Measurements from ENCODE around the gene RNU11. TPM values are rescaled to one million over a fixed set of nuclear protein-coding genes. Genes with fewer than 3 reads are reported as not detected.
A peak's percentile ranks its signal among the peaks of the same experiment; 100 is the strongest.
"Not testable (repeated sequence)": the region's sequence is repeated elsewhere in the genome, so short reads cannot be mapped to it uniquely, and the experiment has no call there.

The RNU11 gene
- total RNA-seq, 1 experiment from 2014 or later: not detected

GRCh38 chr1:28648008-28648473, 359 bp upstream of the RNU11 start:
- Mint-ChIP-seq H3K27ac (ENCODE audit: low read depth, unreplicated experiment) (peak overlapping the region; percentile 100), H3K4me1 (ENCODE audit: insufficient read depth, unreplicated experiment) (peaks cover 25% of the 10 kb centered on the region), H3K27me3 (ENCODE audit: insufficient read depth, unreplicated experiment) (no peaks in the 10 kb centered on the region), H3K4me3 (ENCODE audit: unreplicated experiment) (peak overlapping the region; percentile 77), H3K36me3 (ENCODE audit: insufficient read depth, unreplicated experiment) (peaks cover 11% of the 10 kb centered on the region), H3K9me3 (ENCODE audit: unreplicated experiment) (no peaks in the 10 kb centered on the region)
- ChIA-PET POLR2A (interaction anchor here (0.6 to 3.8 kb wide), 26 partner anchors 17 to 464 kb away, joined by 3 to 74 read pairs (median 3); partner anchors contain the start of genes GMEB1 and YTHDF2), CTCF (interaction anchor here (0.7 to 0.9 kb wide), 2 partner anchors 18 to 117 kb away, joined by 3 to 5 read pairs; no protein-coding TSS in a partner anchor)
- intact Hi-C loops (cut with micrococcal nuclease): loop anchor here (1.0 to 10.0 kb wide), 4 partner anchors 88 to 537 kb away; partner anchors contain the start of genes SRSF4 and YTHDF2
- TF ChIP-seq, protein P1, sequence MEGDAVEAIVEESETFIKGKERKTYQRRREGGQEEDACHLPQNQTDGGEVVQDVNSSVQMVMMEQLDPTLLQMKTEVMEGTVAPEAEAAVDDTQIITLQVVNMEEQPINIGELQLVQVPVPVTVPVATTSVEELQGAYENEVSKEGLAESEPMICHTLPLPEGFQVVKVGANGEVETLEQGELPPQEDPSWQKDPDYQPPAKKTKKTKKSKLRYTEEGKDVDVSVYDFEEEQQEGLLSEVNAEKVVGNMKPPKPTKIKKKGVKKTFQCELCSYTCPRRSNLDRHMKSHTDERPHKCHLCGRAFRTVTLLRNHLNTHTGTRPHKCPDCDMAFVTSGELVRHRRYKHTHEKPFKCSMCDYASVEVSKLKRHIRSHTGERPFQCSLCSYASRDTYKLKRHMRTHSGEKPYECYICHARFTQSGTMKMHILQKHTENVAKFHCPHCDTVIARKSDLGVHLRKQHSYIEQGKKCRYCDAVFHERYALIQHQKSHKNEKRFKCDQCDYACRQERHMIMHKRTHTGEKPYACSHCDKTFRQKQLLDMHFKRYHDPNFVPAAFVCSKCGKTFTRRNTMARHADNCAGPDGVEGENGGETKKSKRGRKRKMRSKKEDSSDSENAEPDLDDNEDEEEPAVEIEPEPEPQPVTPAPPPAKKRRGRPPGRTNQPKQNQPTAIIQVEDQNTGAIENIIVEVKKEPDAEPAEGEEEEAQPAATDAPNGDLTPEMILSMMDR (IDR thresholded peaks at IDR 0.05; ENCODE audit: unreplicated experiment): no peak
- DNase-seq (ENCODE audit: unreplicated experiment): peak; percentile 90
- BruUV-seq (replicated peaks): no TSS peak

- not testable (repeated sequence) for H3K4me1 Mint-ChIP-seq (ENCODE audit: insufficient read depth, unreplicated experiment)
Measured at GRCh38 chr1:28653063-28653462, 4.7 kb downstream of the RNU11 start.

GRCh38 chr1:28653870-28654269, 5.5 kb downstream of the RNU11 start:
- intact Hi-C loops (cut with micrococcal nuclease); H3K4me1 Mint-ChIP-seq (ENCODE audit: insufficient read depth, unreplicated experiment); H3K9me3 Mint-ChIP-seq (ENCODE audit: unreplicated experiment); H3K4me3 Mint-ChIP-seq (ENCODE audit: unreplicated experiment); BruUV-seq (replicated peaks); H3K27me3 Mint-ChIP-seq (ENCODE audit: insufficient read depth, unreplicated experiment); H3K36me3 Mint-ChIP-seq (ENCODE audit: insufficient read depth, unreplicated experiment); POLR2A ChIA-PET; H3K27ac Mint-ChIP-seq (ENCODE audit: low read depth, unreplicated experiment): not testable (repeated sequence)
- TF ChIP-seq, protein P1 (IDR thresholded peaks at IDR 0.05; ENCODE audit: unreplicated experiment): peak; percentile 17
- DNase-seq (ENCODE audit: unreplicated experiment): peak; percentile 64
- CTCF ChIA-PET: interaction anchor here (0.9 kb wide), 1 partner anchor 223 kb away, joined by 3 read pairs; no protein-coding TSS in a partner anchor

More at GRCh38 chr1:28653063-28653462, 4.7 kb downstream of the RNU11 start:
- H3K36me3 Mint-ChIP-seq (ENCODE audit: insufficient read depth, unreplicated experiment); H3K9me3 Mint-ChIP-seq (ENCODE audit: unreplicated experiment); H3K27me3 Mint-ChIP-seq (ENCODE audit: insufficient read depth, unreplicated experiment); H3K4me3 Mint-ChIP-seq (ENCODE audit: unreplicated experiment); intact Hi-C loops (cut with micrococcal nuclease); BruUV-seq (replicated peaks); H3K27ac Mint-ChIP-seq (ENCODE audit: low read depth, unreplicated experiment); DNase-seq (ENCODE audit: unreplicated experiment): not testable (repeated sequence)
- ChIA-PET CTCF (interaction anchor here (1.2 kb wide), 1 partner anchor 117 kb away, joined by 3 read pairs; no protein-coding TSS in a partner anchor), POLR2A (interaction anchor here (1.1 to 1.7 kb wide), 2 partner anchors 10 to 84 kb away, joined by 4 to 7 read pairs; partner anchors contain the start of genes TAF12 and YTHDF2)

DNA sequence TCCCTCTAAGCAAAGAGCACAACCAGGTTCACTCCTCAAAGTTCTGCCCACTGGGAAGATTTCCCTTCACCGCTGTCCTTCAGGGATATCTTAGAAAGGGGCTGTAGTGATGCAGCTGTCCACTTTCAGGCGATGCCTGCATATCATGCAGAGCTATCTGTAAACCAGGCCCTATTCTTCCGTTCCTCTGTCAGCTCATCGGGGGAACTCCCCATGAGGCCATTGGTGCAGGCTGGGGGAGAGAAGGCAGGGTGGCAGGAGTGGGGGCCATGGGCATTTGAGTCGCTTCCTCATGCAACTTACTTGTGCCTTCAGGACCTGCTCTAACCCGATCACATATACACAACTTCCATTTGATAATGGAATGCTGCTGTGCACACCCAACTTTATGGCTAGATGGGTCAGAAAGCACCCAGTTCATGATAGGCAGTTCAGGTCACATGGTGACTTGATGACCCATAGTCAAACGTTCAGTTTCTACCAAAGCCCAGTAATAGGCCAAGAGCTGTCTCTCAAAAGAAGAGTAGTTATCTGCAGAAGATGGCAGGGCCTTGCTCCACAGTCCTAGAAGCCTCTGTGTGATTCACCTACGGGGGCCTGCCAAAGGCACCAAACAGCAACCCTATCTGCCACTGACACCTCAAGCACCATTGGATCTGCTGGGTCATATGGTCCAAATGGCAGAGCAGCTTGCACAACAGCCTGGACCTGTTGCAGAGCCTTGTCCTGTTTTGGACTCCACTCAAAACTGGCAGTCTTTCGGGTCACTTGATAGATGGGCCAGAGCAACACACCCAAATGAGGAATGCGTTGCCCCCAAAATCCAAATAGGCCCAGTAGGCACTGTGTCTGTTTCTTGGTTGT, 7.3 kb downstream of the RNU11 start:
- DNase-seq (ENCODE audit: unreplicated experiment); H3K36me3 Mint-ChIP-seq (ENCODE audit: insufficient read depth, unreplicated experiment); H3K9me3 Mint-ChIP-seq (ENCODE audit: unreplicated experiment); BruUV-seq (replicated peaks); H3K4me1 Mint-ChIP-seq (ENCODE audit: insufficient read depth, unreplicated experiment); H3K4me3 Mint-ChIP-seq (ENCODE audit: unreplicated experiment); intact Hi-C loops (cut with micrococcal nuclease); H3K27ac Mint-ChIP-seq (ENCODE audit: low read depth, unreplicated experiment); H3K27me3 Mint-ChIP-seq (ENCODE audit: insufficient read depth, unreplicated experiment): not testable (repeated sequence)
- ChIA-PET POLR2A (interaction anchor here (0.7 to 1.2 kb wide), 2 partner anchors 13 kb away, joined by 4 read pairs; partner anchors contain the start of genes GMEB1 and TAF12), CTCF (interaction anchor here (0.6 to 1.2 kb wide), 4 partner anchors 13 to 221 kb away, joined by 3 to 4 read pairs (median 4); partner anchors contain the start of gene GMEB1)
